GM12878 (cell line): ENCODE measurements around the gene ZNF625. TPM values are rescaled to one million over a fixed set of nuclear protein-coding genes. Genes with fewer than 3 reads are reported as not detected.

Source experiments
- BACH1 ChIP-seq: fragments of 450-650 bp; IDR thresholded peaks from 2 replicates; pipeline ENCODE4 v1.6.1; 2017; ENCODE audit warnings: mild to moderate bottlenecking, borderline replicate concordance
- BCL11A ChIP-seq: IDR thresholded peaks from 2 replicates; pipeline ENCODE4 v1.6.1; 2011; ENCODE audit warnings: low read depth, low read length
- BRCA1 ChIP-seq: IDR thresholded peaks from 2 replicates; pipeline ENCODE4 v1.6.1; 2011; ENCODE audit warnings: low read depth, low read length, improper control_type of control experiment
- CHD4 ChIP-seq: fragments of 200-600 bp; sonication (generic); IDR thresholded peaks from 2 replicates; pipeline ENCODE4 v1.6.1; 2016; ENCODE audit warnings: mild to moderate bottlenecking
- CTCF ChIP-seq, 3 experiments: IDR thresholded peaks in 2 of 3; conservative IDR thresholded peaks in 1 of 3; 2 replicates each; pipeline ENCODE4 v1.5.1; 2011; ENCODE audit warnings: low read depth in 3 of 3, low read length in 3 of 3, mild to moderate bottlenecking in 3 of 3, control low read depth in 2 of 3, moderate library complexity in 2 of 3, inconsistent platforms in 1 of 3, mixed read lengths in 1 of 3; ENCODE audit not compliant: control insufficient read depth in 2 of 3, insufficient read depth in 1 of 3; ENCODE audit errors: extremely low read depth in 1 of 3
- FOS ChIP-seq: IDR thresholded peaks from 3 replicates; pipeline ENCODE4 v1.6.1; 2011; ENCODE audit warnings: borderline replicate concordance; ENCODE audit not compliant: insufficient read length; ENCODE audit errors: extremely low read depth
- FOXK2 ChIP-seq: fragments of 450-650 bp; IDR thresholded peaks from 2 replicates; pipeline ENCODE4 v1.6.1; 2017; ENCODE audit warnings: mild to moderate bottlenecking, moderate library complexity
- MEF2B ChIP-seq: fragments of 450-650 bp; IDR thresholded peaks from 2 replicates; pipeline ENCODE4 v1.6.1; 2018; ENCODE audit warnings: mild to moderate bottlenecking, moderate library complexity; ENCODE audit not compliant: partially characterized antibody, poor library complexity, severe bottlenecking
- MYB ChIP-seq: fragments of 150-350 bp; IDR thresholded peaks from 2 replicates; pipeline ENCODE4 v1.6.1; 2014; ENCODE audit warnings: mild to moderate bottlenecking, low read depth, low read length, borderline replicate concordance
- POLR2AphosphoS2 ChIP-seq: IDR thresholded peaks from 2 replicates; pipeline ENCODE4 v1.6.1; 2011; ENCODE audit warnings: low read depth, mild to moderate bottlenecking, low read length, improper control_type of control experiment, moderate library complexity
- RUNX3 ChIP-seq: IDR thresholded peaks from 2 replicates; pipeline ENCODE4 v1.6.1; 2012; ENCODE audit warnings: low read length, inconsistent platforms
- SMAD5 ChIP-seq: IDR thresholded peaks from 2 replicates; pipeline ENCODE4 v1.6.1; 2016; ENCODE audit warnings: antibody characterized with exemption, low read depth
- SMARCA5 ChIP-seq: fragments of 450-650 bp; IDR thresholded peaks from 2 replicates; pipeline ENCODE4 v1.6.1; 2017; ENCODE audit warnings: mild to moderate bottlenecking
- SMC3 ChIP-seq: IDR thresholded peaks from 2 replicates; pipeline ENCODE4 v1.6.1; 2011; ENCODE audit warnings: low read length, improper control_type of control experiment, borderline replicate concordance
- SPI1 ChIP-seq: IDR thresholded peaks from 2 replicates; pipeline ENCODE4 v1.6.1; 2011; ENCODE audit warnings: low read depth, mild to moderate bottlenecking, low read length, moderate library complexity, borderline replicate concordance; ENCODE audit not compliant: insufficient read depth
- SRF ChIP-seq, 2 experiments: IDR thresholded peaks; 2 replicates each; pipeline ENCODE4 v1.6.1; 2011; ENCODE audit warnings: low read depth in 2 of 2, low read length in 2 of 2, mild to moderate bottlenecking in 1 of 2, moderate library complexity in 1 of 2
- STAT3 ChIP-seq: IDR thresholded peaks from 2 replicates; pipeline ENCODE4 v1.6.1; 2011; ENCODE audit warnings: low read depth, low read length, improper control_type of control experiment
- TAF1 ChIP-seq: IDR thresholded peaks from 2 replicates; pipeline ENCODE4 v1.6.1; 2011; ENCODE audit warnings: mild to moderate bottlenecking, low read depth, low read length, borderline replicate concordance
- TCF7 ChIP-seq: IDR thresholded peaks from 2 replicates; pipeline ENCODE4 v1.6.1; 2014; ENCODE audit warnings: antibody characterized with exemption, borderline replicate concordance
- ZBTB40 ChIP-seq: fragments of 450-650 bp; IDR thresholded peaks from 2 replicates; pipeline ENCODE4 v1.6.1; 2016; ENCODE audit warnings: mild to moderate bottlenecking, moderate library complexity, borderline replicate concordance
- ZNF24 ChIP-seq: fragments of 450-650 bp; IDR thresholded peaks from 2 replicates; pipeline ENCODE4 v1.6.1; 2017; ENCODE audit warnings: antibody characterized with exemption, mild to moderate bottlenecking
- polyA plus RNA-seq, 11 experiments: library from polyadenylated mRNA; depleted of rRNA in 4 of 11; unstranded in 6 of 11; stranded (reverse) in 5 of 11; fragments of >200 nt; fragmentation: Nextera tagmentation in 4 of 11; fragmentation: Illumina TruSeq in 1 of 11; extraction: Ambion mirVana in 4 of 11; extraction: Trizol in 1 of 11; gene quantifications; 1 replicate in 1 of 11; 2 replicates in 10 of 11; pipeline versions ENCODE4 v1.2.1 to v1.2.3, GENCODE V29; 2011 to 2016; ENCODE audit warnings: inconsistent platforms in 2 of 11, missing spikeins in 2 of 11, low read depth in 1 of 11
- total RNA-seq, 4 experiments: library from RNA; depleted of rRNA in 3 of 4; stranded (reverse); fragments of >200 nt in 3 of 4; fragmentation: Illumina TruSeq in 1 of 4; extraction: Trizol in 1 of 4; gene quantifications; 2 replicates each; pipeline versions ENCODE4 v1.2.1 to v1.2.3, GENCODE V29; 2013 to 2021
- TF ChIP-seq, protein P1 (sequence below): IDR thresholded peaks from 2 replicates; pipeline ENCODE4 v1.6.1; 2011; ENCODE audit warnings: mild to moderate bottlenecking, low read depth, low read length, moderate library complexity; ENCODE audit not compliant: insufficient replicate concordance

ZNF625 gene
- total and polyA plus RNA-seq, 10 of the 15 experiments (the other 5 are each of a cell fraction or from before 2014, with no cell fraction given): 0.52 to 5.0 (median 1.3) TPM

DNA sequence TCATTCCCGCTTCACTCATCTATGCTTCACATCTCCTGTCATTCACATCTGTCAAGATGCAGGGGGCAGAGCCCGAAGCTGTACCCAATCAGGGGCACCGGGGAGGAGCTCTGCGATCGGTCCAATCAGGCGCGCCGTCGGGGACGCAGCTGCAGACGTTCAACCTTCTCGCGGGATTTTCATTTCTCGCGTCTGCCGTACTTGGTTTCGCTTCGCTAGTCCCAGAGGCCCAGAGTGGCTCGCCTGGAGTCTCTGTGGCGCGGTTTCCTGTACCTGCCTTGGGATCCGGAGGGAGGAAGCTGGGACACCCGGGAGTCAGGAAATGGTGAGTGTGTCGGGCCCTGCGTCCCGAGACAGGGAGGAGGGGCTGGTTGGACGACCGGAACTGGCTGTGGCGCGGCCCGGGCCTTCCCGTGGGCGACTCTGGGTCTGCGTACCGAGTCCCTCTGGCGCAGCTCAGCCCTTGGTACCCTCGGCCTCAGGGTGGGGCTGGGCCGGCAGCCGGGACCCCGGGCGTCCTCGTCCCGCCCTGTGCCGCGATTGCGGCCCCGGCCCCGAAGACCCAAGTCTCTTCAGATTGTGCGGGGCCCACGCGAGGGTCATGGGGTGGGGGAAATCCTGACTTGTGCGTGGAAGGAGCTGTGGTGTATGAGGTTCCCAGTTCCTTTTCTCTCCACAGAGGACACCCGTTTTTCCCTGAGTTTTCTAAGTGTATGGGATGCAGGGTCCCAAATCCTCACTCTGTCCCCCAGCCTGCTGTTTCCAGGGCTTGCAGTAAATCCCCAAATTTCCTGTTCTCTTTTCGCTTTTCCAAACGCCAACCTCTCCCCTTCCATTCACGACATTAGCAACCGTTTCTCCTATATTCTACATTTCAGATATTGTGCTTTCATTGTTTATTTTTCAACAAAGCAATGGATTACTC lies 6.6 kb upstream of the ZNF625 start, which contains the start of gene ZNF136 (continued):
- TF ChIP-seq SMC3 (no peak), SRF (IDR thresholded peaks at IDR 0.05; ENCODE audit: low read depth in 2 of 2, low read length in 2 of 2) (no peak), POLR2AphosphoS2 (0 out of 2 replicates have a peak, but pooled peaks have one; percentile 59), TCF7 (no peak), STAT3 (no peak), BRCA1 (peak; percentile 84), CTCF (IDR thresholded peaks at IDR 0.05 in 2 of 3, conservative IDR thresholded peaks at IDR 0.05 in 1 of 3; ENCODE audit: control insufficient read depth in 2 of 3, extremely low read depth in 1 of 3, insufficient read depth in 1 of 3, low read depth in 3 of 3, low read length in 3 of 3) (no peak), FOS (no peak), SMAD5 (peak; percentile 56; the same call in 1 of the 2 replicates), BCL11A (no peak), SPI1 (peak; percentile 28; the same call in 1 of the 2 replicates), SMARCA5 (0 out of 2 replicates have a peak, but pooled peaks have one; percentile 47), MYB (no peak), FOXK2 (no peak), RUNX3 (peak; percentile 46), ZNF24 (no peak), CHD4 (no peak), BACH1 (0 out of 2 replicates have a peak, but pooled peaks have one; percentile 32), ZBTB40 (peak; percentile 44; the same call in 1 of the 2 replicates), MEF2B (peak; percentile 56), TAF1 (peak; percentile 78)
- TF ChIP-seq, protein P1, sequence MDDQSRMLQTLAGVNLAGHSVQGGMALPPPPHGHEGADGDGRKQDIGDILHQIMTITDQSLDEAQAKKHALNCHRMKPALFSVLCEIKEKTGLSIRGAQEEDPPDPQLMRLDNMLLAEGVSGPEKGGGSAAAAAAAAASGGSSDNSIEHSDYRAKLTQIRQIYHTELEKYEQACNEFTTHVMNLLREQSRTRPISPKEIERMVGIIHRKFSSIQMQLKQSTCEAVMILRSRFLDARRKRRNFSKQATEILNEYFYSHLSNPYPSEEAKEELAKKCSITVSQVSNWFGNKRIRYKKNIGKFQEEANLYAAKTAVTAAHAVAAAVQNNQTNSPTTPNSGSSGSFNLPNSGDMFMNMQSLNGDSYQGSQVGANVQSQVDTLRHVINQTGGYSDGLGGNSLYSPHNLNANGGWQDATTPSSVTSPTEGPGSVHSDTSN: peak; percentile 86
